ENCODE data around the gene RNF157. TPM values are rescaled to one million over a fixed set of nuclear protein-coding genes. Genes with fewer than 3 reads are reported as not detected.

The RNF157 gene
- total and polyA plus RNA-seq, 2 of the 13 experiments (the other 11 are each of a cell fraction or from before 2014, with no cell fraction given) = 0.44 to 1.5 TPM

- Histone ChIP-seq H3K79me2 (ENCODE audit: insufficient read depth, low read length) (no peaks in the 10 kb centered on the region), H3K36me3 (replicated peaks in 1 of 2; ENCODE audit: control insufficient read depth in 1 of 2, insufficient read depth in 2 of 2, low read length in 2 of 2) (no peaks in the 10 kb centered on the region), H2AFZ (ENCODE audit: low read length) (no peak overlapping the region), H3K4me1 (ENCODE audit: insufficient read depth, low read length) (peaks cover 13% of the 10 kb centered on the region), H3K4me2 (ENCODE audit: low read depth, low read length) (no peak overlapping the region), H3K9me3 (ENCODE audit: low read length) (no peaks in the 10 kb centered on the region), H3K4me3 (replicated peaks in 1 of 3; ENCODE audit: insufficient read depth in 1 of 3, low read depth in 2 of 3, low read length in 3 of 3) (no peak overlapping the region), H3K27me3 (ENCODE audit: control insufficient read depth in 1 of 2, insufficient read depth in 2 of 2, low read length in 2 of 2) (no peaks in the 10 kb centered on the region), H3K27ac (ENCODE audit: extremely low read length, insufficient read depth, low read length) (no peak overlapping the region), H4K20me1 (ENCODE audit: insufficient read depth, low read length) (no peaks in the 10 kb centered on the region), H3K9ac (ENCODE audit: insufficient read depth, low read depth, low read length) (no peak overlapping the region)
- ChIA-PET CTCF (ENCODE audit: low intra/inter-chr PET ratio, low total read pairs) (interaction anchor here (0.8 kb wide), 1 partner anchor 155 kb away, joined by 4 read pairs; no protein-coding TSS in a partner anchor), POLR2A (no interaction called here)
- FAIRE-seq (no peak), ATAC-seq (no peak), DNase-seq (ENCODE audit: low spot score) (no peak)
- 92% methylated on average over 19 of the region's 19 CpGs for WGBS (ENCODE audit: low lambda C conversion rate)
- in situ Hi-C loops (cut with HindIII; ENCODE audit: extremely low pct_ligation_motif_present, low pct_unique_long_range_greater_than_20kb) = loop anchor here (5.0 kb wide), 1 partner anchor 154 kb away; no protein-coding TSS in a partner anchor
- intact Hi-C loops (cut with micrococcal nuclease; ENCODE audit: unreplicated experiment) = loop anchor here (10.0 kb wide), 1 partner anchor 92 kb away; no protein-coding TSS in a partner anchor
- no TSS peak for BruUV-seq (replicated peaks)
- no peak for TF ChIP-seq THAP7 (CRISPR knock-in tag; IDR thresholded peaks at IDR 0.05)
- TF ChIP-seq MTERF4 (CRISPR knock-in tag; IDR thresholded peaks at IDR 0.05) = no peak
- 0 out of 2 replicates have a peak, but pooled peaks have one; percentile 33 for TF ChIP-seq TARDBP (CRISPR knock-in tag; IDR thresholded peaks at IDR 0.05)
- TF ChIP-seq ZNF660 (CRISPR knock-in tag; IDR thresholded peaks at IDR 0.05; ENCODE audit: borderline replicate concordance, low read depth) = no peak
- no peak for TF ChIP-seq ZFP82 (CRISPR knock-in tag; IDR thresholded peaks at IDR 0.05; ENCODE audit: borderline replicate concordance)
- no peak for TF ChIP-seq MATR3 (CRISPR knock-in tag; IDR thresholded peaks at IDR 0.05)
- TF ChIP-seq GTF2F1 (IDR thresholded peaks at IDR 0.05; ENCODE audit: low read length) = no peak
- TF ChIP-seq ZNF761 (CRISPR knock-in tag; conservative IDR thresholded peaks at IDR 0.05) = no peak
Measured at GRCh38 chr17:76276461-76277299, 36.4 kb upstream of the RNF157 start.
